Hematopoietic multipotent progenitor cell treated with erythropoietin and hydrocortisone succinate and interleukin-3 and kit ligand, for 6 days (in vitro differentiated cells): ENCODE data around the gene USF1.
"Not testable (repeated sequence)": the region's sequence is repeated elsewhere in the genome, so short reads cannot be mapped to it uniquely, and the experiment has no call there.

Experiments used
- DNase-seq: peaks from one replicate; pipeline ENCODE4 v3.0.0-alpha.2; 2015

USF1 gene

GRCh38 chr1:161018631-161018930, 27.2 kb downstream of the USF1 start:
- DNase-seq, result no peak

DNA sequence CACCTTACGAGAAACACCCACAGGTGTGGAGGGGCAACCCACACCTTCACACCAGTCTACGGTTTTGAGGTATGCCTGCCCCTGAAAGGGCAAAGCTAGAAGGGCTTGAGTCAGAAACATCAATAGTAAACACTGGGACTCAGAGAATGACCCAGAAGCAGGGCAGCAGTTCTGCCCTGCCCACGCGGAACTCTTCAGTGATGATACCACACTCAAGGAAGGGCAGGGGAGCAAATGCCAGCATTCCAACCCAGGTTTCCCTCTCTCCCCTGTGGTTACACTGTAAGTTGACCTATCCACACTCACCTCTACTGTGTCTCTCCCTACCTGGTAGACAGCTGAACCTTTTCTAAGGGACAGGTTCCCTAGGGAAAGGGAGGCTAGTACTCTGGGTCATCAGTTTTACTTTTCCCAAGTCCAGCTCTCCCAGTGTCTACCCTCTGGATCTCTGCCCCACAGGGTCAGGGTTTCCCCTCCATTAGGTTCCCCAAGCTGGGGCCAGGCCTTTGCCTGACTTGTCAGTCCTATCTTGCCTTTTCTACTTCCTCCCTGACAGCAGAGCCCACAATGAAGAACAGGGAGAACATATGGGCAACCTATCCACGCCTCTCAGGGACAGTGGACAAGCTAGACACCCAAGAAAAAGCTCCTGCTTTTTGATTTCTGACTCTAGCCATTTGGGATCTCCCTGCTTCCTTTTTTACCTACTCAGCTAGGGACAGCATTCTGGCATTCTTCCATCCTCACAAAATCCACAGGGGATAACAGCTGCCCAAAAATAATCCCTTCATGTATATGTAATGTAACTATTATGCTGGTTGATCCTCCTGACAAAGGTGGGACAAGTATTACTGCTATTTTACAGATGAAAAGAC, 27.8 kb downstream of the USF1 start:
- peak; percentile 27 for DNase-seq

DNA sequence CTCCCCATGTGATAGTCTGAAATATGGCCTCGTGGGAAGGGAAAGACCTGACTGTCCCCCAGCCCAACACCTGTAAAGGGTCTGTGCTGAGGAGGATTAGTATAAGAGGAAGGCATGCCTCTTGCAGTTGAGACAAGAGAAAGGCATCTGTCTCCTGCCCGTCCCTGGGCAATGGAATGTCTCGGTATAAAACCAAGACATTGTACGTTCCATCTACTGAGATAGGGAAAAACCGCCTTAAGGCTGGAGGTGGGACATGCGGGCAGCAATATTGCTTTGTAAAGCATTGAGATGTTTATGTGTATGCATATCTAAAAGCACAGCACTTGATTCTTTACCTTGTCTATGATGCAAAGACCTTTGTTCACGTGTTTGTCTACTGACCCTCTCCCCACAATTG, 28.6 kb downstream of the USF1 start:
- not testable (repeated sequence) for DNase-seq

- not testable (repeated sequence) for DNase-seq
These were observed 29.1 kb downstream of the USF1 start for GRCh38 chr1:161016683-161017082.

- DNase-seq, result peak; percentile 97
These were observed 32.1 kb downstream of the USF1 start for GRCh38 chr1:161013488-161014230.

- no peak for DNase-seq
These were observed 32.7 kb downstream of the USF1 start for GRCh38 chr1:161013131-161013487.

DNA sequence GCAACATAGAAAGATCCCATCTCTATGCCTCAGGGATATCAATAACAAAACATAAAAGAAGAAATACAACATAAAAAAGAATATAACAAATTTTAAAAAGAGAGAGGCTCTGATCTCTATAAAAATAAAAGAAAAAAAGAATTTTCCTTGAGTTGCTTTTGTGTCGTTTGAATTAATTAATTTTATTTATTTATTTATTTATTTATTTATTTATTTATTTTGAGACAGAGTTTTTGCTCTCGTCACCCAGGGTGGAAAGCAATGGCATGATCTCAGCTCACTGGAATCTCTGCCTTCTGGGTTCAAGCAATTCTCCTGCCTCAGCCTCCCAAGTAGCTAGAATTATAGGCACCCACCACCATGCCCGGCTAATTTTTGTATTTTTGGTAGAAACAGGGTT, 33.4 kb downstream of the USF1 start:
- DNase-seq, result no peak

GRCh38 chr1:161009602-161010211, 36.1 kb downstream of the USF1 start:
- DNase-seq, result peak; percentile 90

DNA sequence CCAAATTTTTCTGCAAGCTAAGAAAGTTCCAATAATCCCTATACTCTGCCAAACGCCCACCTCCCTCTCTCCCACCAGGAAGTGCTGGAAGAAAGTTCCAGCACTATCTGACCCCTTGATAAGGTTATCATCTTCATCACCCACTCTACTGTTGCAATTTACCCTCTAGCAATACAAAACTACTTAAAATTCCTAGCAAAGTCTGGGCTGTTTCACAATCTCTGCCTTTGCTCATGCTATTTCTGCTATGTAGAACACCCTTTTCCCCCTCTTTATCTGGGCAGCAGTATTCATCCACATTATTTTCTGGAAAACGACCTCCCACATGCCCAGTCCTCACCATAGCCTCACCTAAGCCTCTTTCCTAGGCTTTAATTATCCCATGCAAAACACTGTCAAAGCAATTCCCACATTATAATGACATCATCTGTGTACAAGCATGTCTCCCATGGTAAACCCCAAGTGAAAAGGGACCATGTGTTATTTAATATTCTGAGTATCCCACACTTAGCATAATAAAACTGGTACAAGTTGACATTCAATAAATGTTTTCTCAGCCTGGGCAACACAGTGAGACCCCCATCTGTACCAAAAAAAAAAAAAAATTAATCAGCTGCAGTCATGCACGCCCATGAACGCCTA, 36.8 kb downstream of the USF1 start:
- no peak for DNase-seq

GRCh38 chr1:161007369-161007768, 38.4 kb downstream of the USF1 start:
- DNase-seq, result no peak

- DNase-seq, result no peak
These were observed 39.2 kb downstream of the USF1 start for GRCh38 chr1:161006563-161006962.

GRCh38 chr1:161001525-161001924, 44.3 kb downstream of the USF1 start:
- DNase-seq, result no peak

- DNase-seq, result no peak
These were observed 44.9 kb downstream of the USF1 start for GRCh38 chr1:161000736-161001480.

DNA sequence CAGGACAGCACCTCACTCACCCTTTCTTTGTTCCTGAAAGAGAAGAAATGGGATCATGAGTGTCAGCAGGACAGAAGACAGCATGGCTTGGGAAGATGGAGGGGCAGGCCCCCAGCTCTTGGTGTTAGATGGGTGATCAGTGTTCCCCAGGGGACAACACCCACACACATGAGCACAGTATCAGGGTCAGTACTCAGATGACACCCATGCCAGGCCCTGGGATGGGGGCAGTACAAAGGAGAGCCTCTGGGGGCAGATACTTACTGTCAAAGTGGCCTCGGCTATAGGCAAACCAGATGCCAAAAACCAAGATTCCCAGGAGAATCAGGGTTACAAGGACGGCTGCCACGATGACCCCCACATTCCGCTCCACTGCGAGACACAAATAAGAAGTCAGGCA, 46.4 kb downstream of the USF1 start:
- no peak for DNase-seq

- DNase-seq, result peak; percentile 86
These were observed 48.3 kb downstream of the USF1 start for GRCh38 chr1:160997323-160998038.

DNA sequence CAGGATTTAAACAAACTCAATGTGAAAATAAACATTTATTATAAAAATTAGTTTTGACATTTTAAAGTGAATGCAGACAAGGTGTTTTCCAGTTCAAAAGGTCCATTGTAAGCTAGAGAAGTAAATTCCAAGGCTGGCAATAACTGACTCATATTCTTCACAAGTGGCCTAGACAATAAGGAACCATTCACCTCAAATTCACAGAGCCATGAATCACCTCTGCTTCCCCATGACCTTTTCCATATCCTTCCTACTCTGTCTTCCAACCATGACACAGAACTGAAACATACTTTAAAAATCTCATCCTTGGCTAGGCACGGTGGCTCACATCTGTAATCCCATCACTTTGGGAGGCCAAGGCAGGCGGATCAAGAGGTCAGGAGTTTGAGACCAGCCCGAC, 49.6 kb downstream of the USF1 start:
- DNase-seq, result no peak

- peak; percentile 75 for DNase-seq
These were observed 52.1 kb downstream of the USF1 start for GRCh38 chr1:160993544-160994193.

DNA sequence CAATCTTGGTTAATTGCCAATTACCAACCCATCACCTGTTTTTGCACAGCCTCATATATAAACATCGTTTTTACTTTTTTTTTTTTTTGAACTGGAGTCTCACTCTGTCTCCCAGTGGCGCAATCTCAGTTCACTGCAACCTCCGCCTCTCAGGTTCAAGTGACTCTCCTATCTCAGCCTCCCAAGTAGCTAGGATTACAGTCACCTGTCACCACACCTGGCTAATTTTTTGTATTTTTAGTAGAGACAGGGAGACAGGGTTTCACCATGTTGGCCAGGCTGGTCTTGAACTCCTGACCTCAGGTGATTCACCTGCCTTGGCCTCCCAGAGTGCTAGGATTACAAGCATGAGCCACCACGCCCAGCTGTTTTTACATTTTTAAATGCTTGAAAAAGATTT, 53.7 kb downstream of the USF1 start:
- not testable (repeated sequence) for DNase-seq
